ENCODE data around the gene EXOC8. TPM values are rescaled to one million over a fixed set of nuclear protein-coding genes. Genes with fewer than 3 reads are reported as not detected.
A peak's percentile ranks its signal among the peaks of the same experiment; 100 is the strongest.
"Not testable (repeated sequence)": the region's sequence is repeated elsewhere in the genome, so short reads cannot be mapped to it uniquely, and the experiment has no call there.

EXOC8 gene
- total RNA-seq, 3 donors from 2014 or later: 14.5 to 18.4 (median 14.5) TPM

- no peaks in the 10 kb centered on the region for H3K4me1 ChIP-seq (ENCODE audit: low read depth)
- no peak overlapping the region for H3K4me3 ChIP-seq
- H3K9me3 ChIP-seq: no peaks in the 10 kb centered on the region
- H3K36me3 ChIP-seq (ENCODE audit: low read depth): no peaks in the 10 kb centered on the region
- ATAC-seq (no peak), DNase-seq (no peak)
- intact Hi-C loops (cut with DNase I, micrococcal nuclease): no loop called here
- no peak for TF ChIP-seq CTCF (IDR thresholded peaks at IDR 0.05)
Measured at GRCh38 chr1:231353086-231353485, 15.4 kb upstream of the EXOC8 start.

- no peak for DNase-seq
- no peak for ATAC-seq
- Histone ChIP-seq H3K4me3 (no peak overlapping the region), H3K4me1 (ENCODE audit: low read depth) (no peaks in the 10 kb centered on the region), H3K36me3 (ENCODE audit: low read depth) (no peaks in the 10 kb centered on the region), H3K9me3 (no peaks in the 10 kb centered on the region)
- no peak for TF ChIP-seq CTCF (IDR thresholded peaks at IDR 0.05)
- intact Hi-C loops (cut with DNase I, micrococcal nuclease): no loop called here
Measured at GRCh38 chr1:231351816-231352215, 14.2 kb upstream of the EXOC8 start.

- H3K9me3 ChIP-seq; intact Hi-C loops (cut with DNase I, micrococcal nuclease); H3K36me3 ChIP-seq (ENCODE audit: low read depth); H3K4me3 ChIP-seq; H3K4me1 ChIP-seq (ENCODE audit: low read depth); DNase-seq; ATAC-seq: not testable (repeated sequence)
Measured at GRCh38 chr1:231348856-231349255, 11.2 kb upstream of the EXOC8 start.

GRCh38 chr1:231348442-231348841, 10.8 kb upstream of the EXOC8 start:
- DNase-seq: no peak

GRCh38 chr1:231347961-231348360, 10.3 kb upstream of the EXOC8 start:
- TF ChIP-seq CTCF (IDR thresholded peaks at IDR 0.05): no peak
- no peak overlapping the region for H3K4me3 ChIP-seq
- no peaks in the 10 kb centered on the region for H3K9me3 ChIP-seq
- ATAC-seq (peak; percentile 78), DNase-seq (no peak)
- H3K36me3 ChIP-seq (ENCODE audit: low read depth): no peaks in the 10 kb centered on the region
- no peaks in the 10 kb centered on the region for H3K4me1 ChIP-seq (ENCODE audit: low read depth)
- intact Hi-C loops (cut with DNase I, micrococcal nuclease): no loop called here

More at GRCh38 chr1:231348442-231348841, 10.8 kb upstream of the EXOC8 start:
- no peaks in the 10 kb centered on the region for H3K36me3 ChIP-seq (ENCODE audit: low read depth)
- peak; percentile 56 for ATAC-seq
- intact Hi-C loops (cut with DNase I, micrococcal nuclease): no loop called here
- no peak overlapping the region for H3K4me3 ChIP-seq
- no peaks in the 10 kb centered on the region for H3K4me1 ChIP-seq (ENCODE audit: low read depth)
- no peaks in the 10 kb centered on the region for H3K9me3 ChIP-seq
- no peak for TF ChIP-seq CTCF (IDR thresholded peaks at IDR 0.05)

GRCh38 chr1:231340328-231341013, 2.8 kb upstream of the EXOC8 start:
- H3K4me3 ChIP-seq: no peak overlapping the region
- no peak for DNase-seq
- intact Hi-C loops (cut with DNase I, micrococcal nuclease): no loop called here
- no peaks in the 10 kb centered on the region for H3K36me3 ChIP-seq (ENCODE audit: low read depth)
- no peaks in the 10 kb centered on the region for H3K9me3 ChIP-seq
- ATAC-seq: no peak
- no peak for TF ChIP-seq CTCF (IDR thresholded peaks at IDR 0.05)
- H3K4me1 ChIP-seq (ENCODE audit: low read depth): peaks cover 25% of the 10 kb centered on the region
